Limb (tissue), 2 donors: ENCODE data around the gene CHN2.

Experiments
- DNase-seq, 2 donors: peaks; one replicate each; pipeline ENCODE4 v3.0.0-alpha.2; 2016; ENCODE audit errors: extremely low spot score in 2 of 2

Gene CHN2

GRCh38 chr7:29426587-29426986, 232.0 kb downstream of the CHN2 start:
- no peak for DNase-seq

- no peak for DNase-seq
These were observed 234.8 kb downstream of the CHN2 start for GRCh38 chr7:29429401-29429800.

- no peak for DNase-seq
These were observed 235.8 kb downstream of the CHN2 start for GRCh38 chr7:29430279-29430949.

- no peak for DNase-seq
These were observed 237.1 kb downstream of the CHN2 start for GRCh38 chr7:29431686-29432085.

GRCh38 chr7:29432721-29433120, 238.1 kb downstream of the CHN2 start:
- peak in 1 of 2 donors; percentile 41 for DNase-seq

GRCh38 chr7:29434380-29434768, 239.8 kb downstream of the CHN2 start:
- no peak for DNase-seq

- no peak for DNase-seq
These were observed 240.6 kb downstream of the CHN2 start for GRCh38 chr7:29435167-29435566.

GRCh38 chr7:29435902-29436301, 241.3 kb downstream of the CHN2 start:
- no peak for DNase-seq

GRCh38 chr7:29442146-29442545, 247.6 kb downstream of the CHN2 start:
- DNase-seq: no peak

GRCh38 chr7:29443552-29443951, 249.0 kb downstream of the CHN2 start:
- no peak for DNase-seq

GRCh38 chr7:29444267-29444666, 249.7 kb downstream of the CHN2 start:
- no peak for DNase-seq

- no peak for DNase-seq
These were observed 251.2 kb downstream of the CHN2 start for GRCh38 chr7:29445736-29446135.

GRCh38 chr7:29447828-29448227, 253.3 kb downstream of the CHN2 start:
- DNase-seq: no peak

- no peak for DNase-seq
These were observed 255.1 kb downstream of the CHN2 start for GRCh38 chr7:29449569-29450260.

GRCh38 chr7:29453021-29453420, 258.4 kb downstream of the CHN2 start:
- no peak for DNase-seq

GRCh38 chr7:29454464-29454863, 259.9 kb downstream of the CHN2 start:
- no peak for DNase-seq

GRCh38 chr7:29454899-29455451, 260.4 kb downstream of the CHN2 start:
- no peak for DNase-seq

- DNase-seq: no peak
These were observed 262.6 kb downstream of the CHN2 start for GRCh38 chr7:29457141-29457561.

GRCh38 chr7:29457565-29458011, 263.0 kb downstream of the CHN2 start:
- peak in 1 of 2 donors; percentile 35 for DNase-seq

- no peak for DNase-seq
These were observed 264.4 kb downstream of the CHN2 start for GRCh38 chr7:29458933-29459332.

- no peak for DNase-seq
These were observed 265.0 kb downstream of the CHN2 start for GRCh38 chr7:29459589-29459988.

- DNase-seq: no peak
These were observed 267.4 kb downstream of the CHN2 start for GRCh38 chr7:29461996-29462395.
